OCI-LY3 (cell line): ENCODE data around the gene POP5.

Experiments used
- EZH2phosphoT487 ChIP-seq: fragments of 200-600 bp; shearing (Covaris generic); IDR thresholded peaks from 2 replicates; pipeline ENCODE4 v1.6.1; 2018; ENCODE audit warnings: antibody characterized with exemption, mixed run types, low read depth
- TF ChIP-seq, protein P1 (sequence below): fragments of 200-600, 300-600 bp; sonication (generic); IDR thresholded peaks from 2 replicates; pipeline ENCODE4 v1.5.1; 2014; ENCODE audit warnings: antibody characterized with exemption, low read length, low read depth

DNA sequence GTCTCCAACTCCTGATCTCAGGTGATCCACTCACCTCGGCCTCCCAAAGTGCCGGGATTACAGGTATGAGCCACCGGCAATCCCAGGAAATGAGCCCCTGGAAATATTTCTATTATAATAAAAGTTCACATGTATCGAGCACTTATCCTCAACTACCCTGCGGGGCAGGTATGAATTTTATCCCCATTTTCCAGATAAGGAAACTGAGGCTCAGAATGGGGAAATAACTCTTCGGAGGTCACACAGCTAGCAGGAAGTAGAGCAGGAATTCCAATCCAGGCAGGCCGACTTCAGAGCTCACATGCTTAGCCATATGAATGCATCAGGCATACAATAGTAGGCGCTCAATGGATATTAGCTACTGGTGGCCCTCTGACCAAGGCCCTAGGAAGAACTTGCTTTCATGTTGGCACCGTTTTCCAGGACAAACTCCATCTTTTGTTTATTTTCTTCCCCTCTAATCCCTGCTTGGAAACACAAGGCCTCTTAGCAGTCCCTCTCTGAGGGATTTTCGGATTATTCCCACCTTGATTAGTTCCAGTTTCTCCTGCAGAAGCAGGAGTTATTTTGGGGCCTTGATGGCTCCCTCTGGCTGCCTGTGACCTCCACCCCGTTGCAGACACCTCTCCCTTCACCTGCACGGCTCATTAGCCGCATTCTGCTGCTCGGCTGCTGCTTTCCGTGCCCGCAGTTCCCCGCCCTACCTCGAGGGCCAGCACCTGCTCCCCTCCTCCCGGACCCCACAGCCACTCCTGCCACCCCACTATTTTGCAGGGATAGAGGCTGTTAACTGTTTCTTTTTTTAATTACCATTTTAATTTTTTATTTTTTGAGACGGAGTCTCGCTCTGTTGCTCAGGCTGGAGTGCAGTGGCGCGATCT is 18.7 kb upstream of the POP5 start:
- TF ChIP-seq, protein P1, sequence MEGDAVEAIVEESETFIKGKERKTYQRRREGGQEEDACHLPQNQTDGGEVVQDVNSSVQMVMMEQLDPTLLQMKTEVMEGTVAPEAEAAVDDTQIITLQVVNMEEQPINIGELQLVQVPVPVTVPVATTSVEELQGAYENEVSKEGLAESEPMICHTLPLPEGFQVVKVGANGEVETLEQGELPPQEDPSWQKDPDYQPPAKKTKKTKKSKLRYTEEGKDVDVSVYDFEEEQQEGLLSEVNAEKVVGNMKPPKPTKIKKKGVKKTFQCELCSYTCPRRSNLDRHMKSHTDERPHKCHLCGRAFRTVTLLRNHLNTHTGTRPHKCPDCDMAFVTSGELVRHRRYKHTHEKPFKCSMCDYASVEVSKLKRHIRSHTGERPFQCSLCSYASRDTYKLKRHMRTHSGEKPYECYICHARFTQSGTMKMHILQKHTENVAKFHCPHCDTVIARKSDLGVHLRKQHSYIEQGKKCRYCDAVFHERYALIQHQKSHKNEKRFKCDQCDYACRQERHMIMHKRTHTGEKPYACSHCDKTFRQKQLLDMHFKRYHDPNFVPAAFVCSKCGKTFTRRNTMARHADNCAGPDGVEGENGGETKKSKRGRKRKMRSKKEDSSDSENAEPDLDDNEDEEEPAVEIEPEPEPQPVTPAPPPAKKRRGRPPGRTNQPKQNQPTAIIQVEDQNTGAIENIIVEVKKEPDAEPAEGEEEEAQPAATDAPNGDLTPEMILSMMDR: no peak
- no peak for TF ChIP-seq EZH2phosphoT487
